K562 (cell line): ENCODE data around the gene BRCA1. TPM values are rescaled to one million over a fixed set of nuclear protein-coding genes. Genes with fewer than 3 reads are reported as not detected.

ENCODE experiments used
- ATAC-seq: fragments of 200-7000 bp; cut with Tn5 transposase; 3 replicates; pipeline ENCODE4 v1.9.1; 2020; ENCODE audit warnings: moderate library complexity
- BruUV-seq: library from RNA; stranded (reverse); fragments of 400-500 nt; replicated peaks from 2 replicates; lab custom pipeline; 2021; lab: Mats Ljungman, UMichigan
- CTCF ChIA-PET: fragments of 300-600 bp; formaldehyde crosslinking; extraction: SDS; loops from one replicate; lab custom pipeline; 2021; ENCODE audit warnings: low intra/inter-chr PET ratio; lab: Yijun Ruan, JAX
- POLR2A ChIA-PET: fragments of 300-600, 350-650 bp; sonication (Branson Sonifier 250); formaldehyde crosslinking; extraction: SDS; loops from one replicate; lab custom pipeline; 2021; ENCODE audit warnings: antibody characterized with exemption, inconsistent platforms; lab: Yijun Ruan, JAX
- DNase-seq, 4 experiments: peaks; one replicate each; pipeline versions ENCODE4 v3.0.0 to v3.0.0-alpha.2; 2011 to 2018; ENCODE audit warnings: low spot score in 3 of 4, mixed read lengths in 3 of 4; ENCODE audit errors: extremely low read depth in 1 of 4
- FAIRE-seq: peaks from 2 replicates; lab custom pipeline; 2011; peaks lifted over from hg19 to GRCh38; lab: Jason Lieb, UNC
- H2AFZ ChIP-seq: 2 replicates; pipeline ENCODE4 v1.6.0; 2011; ENCODE audit warnings: low read depth, low read length, control low read depth, inconsistent platforms
- H3K27ac ChIP-seq: fragments of 200-600 bp; 3 replicates; pipeline ENCODE4 v1.8.0; 2011; ENCODE audit warnings: low read depth, mild to moderate bottlenecking, control low read depth, inconsistent platforms, low read length, moderate library complexity, mixed read lengths; ENCODE audit errors: extremely low read depth
- H3K27me3 ChIP-seq, 2 experiments: fragments of 300-600 bp in 1 of 2; 2 replicates in 1 of 2; 3 replicates in 1 of 2; pipeline versions ENCODE4 v1.6.0 to v1.8.0; 2011; ENCODE audit warnings: inconsistent platforms in 2 of 2, low read length in 2 of 2, mild to moderate bottlenecking in 1 of 2, mixed read lengths in 1 of 2, moderate library complexity in 1 of 2; ENCODE audit not compliant: control insufficient read depth in 2 of 2, insufficient read depth in 2 of 2
- H3K36me3 ChIP-seq: fragments of 300-600 bp; 3 replicates; pipeline ENCODE4 v1.8.0; 2011; ENCODE audit warnings: mild to moderate bottlenecking, low read length, inconsistent platforms; ENCODE audit not compliant: control insufficient read depth, insufficient read depth
- H3K4me1 ChIP-seq, 2 experiments: fragments of 200-600 bp in 1 of 2; replicated peaks in 1 of 2; 2 replicates in 1 of 2; 3 replicates in 1 of 2; pipeline versions ENCODE4 v1.5.1 to v1.8.0; 2011; ENCODE audit warnings: inconsistent platforms in 2 of 2, low read length in 2 of 2, mild to moderate bottlenecking in 1 of 2, mixed read lengths in 1 of 2, moderate library complexity in 1 of 2; ENCODE audit not compliant: control insufficient read depth in 2 of 2, insufficient read depth in 2 of 2
- H3K4me2 ChIP-seq: 2 replicates; pipeline ENCODE4 v1.6.1; 2011; ENCODE audit warnings: low read length, control low read depth, inconsistent platforms, mixed read lengths; ENCODE audit not compliant: insufficient read depth
- H3K4me3 ChIP-seq: fragments of 200-600 bp; sonication (generic), shearing (Covaris generic); 2 replicates; pipeline ENCODE4 v1.5.1; 2016; ENCODE audit warnings: control low read depth, inconsistent platforms
- H3K79me2 ChIP-seq: fragments of 200-600 bp; 3 replicates; pipeline ENCODE4 v1.8.0; 2011; ENCODE audit warnings: low read length, inconsistent platforms; ENCODE audit not compliant: control insufficient read depth, insufficient read depth
- H3K9ac ChIP-seq, 2 experiments: 2 replicates each; pipeline versions ENCODE4 v1.6.0 to v1.6.1; 2011; ENCODE audit warnings: low read depth in 2 of 2, low read length in 2 of 2, control low read depth in 1 of 2, inconsistent platforms in 1 of 2, mild to moderate bottlenecking in 1 of 2, mixed read lengths in 1 of 2; ENCODE audit not compliant: insufficient read depth in 1 of 2
- H3K9me1 ChIP-seq: one replicate; pipeline ENCODE4 v1.6.0; 2011; ENCODE audit warnings: inconsistent platforms, mild to moderate bottlenecking, low read length, moderate library complexity; ENCODE audit not compliant: control insufficient read depth, insufficient read depth
- H3K9me3 ChIP-seq: replicated peaks from 2 replicates; pipeline ENCODE4 v1.5.1; 2011; ENCODE audit warnings: low read depth, low read length, inconsistent platforms; ENCODE audit not compliant: control insufficient read depth, insufficient read depth
- H4K20me1 ChIP-seq: replicated peaks from 2 replicates; pipeline ENCODE4 v1.6.1; 2011; ENCODE audit warnings: low read length, inconsistent platforms, mixed read lengths; ENCODE audit not compliant: control insufficient read depth, insufficient read depth
- BMI1 ChIP-seq: fragments of 150-350 bp; IDR thresholded peaks from 2 replicates; pipeline ENCODE4 v1.6.1; 2014; ENCODE audit warnings: low read length
- NCOA1 ChIP-seq: fragments of 450-650 bp; IDR thresholded peaks from 2 replicates; pipeline ENCODE4 v1.6.1; 2016; ENCODE audit warnings: low read depth
- ZNF24 ChIP-seq: fragments of 450-650 bp; IDR thresholded peaks from 2 replicates; pipeline ENCODE4 v1.6.1; 2016
- ZNF778 ChIP-seq: fragments of 450-650 bp; formaldehyde crosslinking; IDR thresholded peaks from 2 replicates; pipeline ENCODE4 v1.4.0; 2020; ENCODE audit warnings: mild to moderate bottlenecking, moderate library complexity
- WGBS: fragments of 100-300 bp; shearing (Covaris generic); methylation state at CpG from one replicate; pipeline ENCODE4 v1.1.6; 2016; ENCODE audit warnings: low coverage, mixed read lengths; ENCODE audit not compliant: insufficient coverage; ENCODE audit errors: missing lambda C conversion rate; 5-methylcytosine and 5-hydroxymethylcytosine counted together
- in situ Hi-C: fragments of 300-500 bp; cut with MboI; formaldehyde crosslinking; loops from 4 replicates; pipeline ENCODE4 v1.15.0; 2018; ENCODE audit warnings: inconsistent platforms, mixed read lengths
- intact Hi-C: fragments of 100-400 bp; cut with micrococcal nuclease; formaldehyde crosslinking; loops from 2 replicates; pipeline ENCODE4 v1.14.2; 2022
- polyA plus RNA-seq, 8 experiments: library from polyadenylated mRNA; depleted of rRNA in 4 of 8; stranded (reverse) in 5 of 8; unstranded in 3 of 8; fragments of >200 nt; fragmentation: Nextera tagmentation in 2 of 8; fragmentation: Illumina TruSeq in 1 of 8; extraction: Ambion mirVana in 2 of 8; extraction: Trizol in 1 of 8; gene quantifications; 2 replicates each; pipeline versions ENCODE4 v1.2.1 to v1.2.3, GENCODE V29; 2011 to 2014; ENCODE audit warnings: inconsistent platforms in 1 of 8, missing spikeins in 1 of 8
- total RNA-seq, 7 experiments: library from RNA; depleted of rRNA in 6 of 7; stranded (reverse); fragments of >200 nt in 6 of 7; fragmentation: Illumina TruSeq in 2 of 7; extraction: Trizol in 2 of 7; gene quantifications; 2 replicates each; pipeline versions ENCODE4 v1.2.1 to v1.2.3, GENCODE V29; 2011 to 2021; ENCODE audit warnings: low replicate concordance in 1 of 7
- TF ChIP-seq, protein P1 (sequence below), 3 experiments: fragments of 200-800 bp in 1 of 3; fragments of 250-450 bp in 1 of 3; fragments of 450-650 bp in 1 of 3; sonication (Bioruptor Pico) in 1 of 3; sonication (Bioruptor generic) in 1 of 3; formaldehyde crosslinking in 1 of 3; IDR thresholded peaks; 2 replicates each; pipeline versions ENCODE4 v1.6.1 to v1.8.0; 2016 to 2022; ENCODE audit warnings: mild to moderate bottlenecking in 2 of 3, missing genetic modification characterization in 2 of 3, missing compliant biosample characterization in 1 of 3, moderate library complexity in 1 of 3
- TF ChIP-seq, protein P2 (sequence below): sonication (generic); formaldehyde crosslinking; IDR thresholded peaks from 2 replicates; pipeline ENCODE4 v1.8.0; 2022; ENCODE audit warnings: missing genetic modification reagents, mild to moderate bottlenecking, borderline replicate concordance
- TF ChIP-seq, protein P3 (sequence below): fragments of 250-450 bp; sonication (Bioruptor Pico); IDR thresholded peaks from 2 replicates; pipeline ENCODE4 v1.8.0; 2022; ENCODE audit warnings: inconsistent platforms

The BRCA1 gene
- total and polyA plus RNA-seq, 9 of the 15 experiments (the other 6 are each of a cell fraction or from before 2014, with no cell fraction given): 25.9 to 95.3 (median 62.3) TPM

DNA sequence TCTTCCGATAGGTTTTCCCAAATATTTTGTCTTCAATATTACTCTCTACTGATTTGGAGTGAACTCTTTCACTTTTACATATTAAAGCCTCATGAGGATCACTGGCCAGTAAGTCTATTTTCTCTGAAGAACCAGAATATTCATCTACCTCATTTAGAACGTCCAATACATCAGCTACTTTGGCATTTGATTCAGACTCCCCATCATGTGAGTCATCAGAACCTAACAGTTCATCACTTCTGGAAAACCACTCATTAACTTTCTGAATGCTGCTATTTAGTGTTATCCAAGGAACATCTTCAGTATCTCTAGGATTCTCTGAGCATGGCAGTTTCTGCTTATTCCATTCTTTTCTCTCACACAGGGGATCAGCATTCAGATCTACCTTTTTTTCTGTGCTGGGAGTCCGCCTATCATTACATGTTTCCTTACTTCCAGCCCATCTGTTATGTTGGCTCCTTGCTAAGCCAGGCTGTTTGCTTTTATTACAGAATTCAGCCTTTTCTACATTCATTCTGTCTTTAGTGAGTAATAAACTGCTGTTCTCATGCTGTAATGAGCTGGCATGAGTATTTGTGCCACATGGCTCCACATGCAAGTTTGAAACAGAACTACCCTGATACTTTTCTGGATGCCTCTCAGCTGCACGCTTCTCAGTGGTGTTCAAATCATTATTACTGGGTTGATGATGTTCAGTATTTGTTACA lies 30.9 kb downstream of the BRCA1 start:
- TF ChIP-seq ZNF24: no peak
- TF ChIP-seq NCOA1: no peak
- TF ChIP-seq, protein P1, sequence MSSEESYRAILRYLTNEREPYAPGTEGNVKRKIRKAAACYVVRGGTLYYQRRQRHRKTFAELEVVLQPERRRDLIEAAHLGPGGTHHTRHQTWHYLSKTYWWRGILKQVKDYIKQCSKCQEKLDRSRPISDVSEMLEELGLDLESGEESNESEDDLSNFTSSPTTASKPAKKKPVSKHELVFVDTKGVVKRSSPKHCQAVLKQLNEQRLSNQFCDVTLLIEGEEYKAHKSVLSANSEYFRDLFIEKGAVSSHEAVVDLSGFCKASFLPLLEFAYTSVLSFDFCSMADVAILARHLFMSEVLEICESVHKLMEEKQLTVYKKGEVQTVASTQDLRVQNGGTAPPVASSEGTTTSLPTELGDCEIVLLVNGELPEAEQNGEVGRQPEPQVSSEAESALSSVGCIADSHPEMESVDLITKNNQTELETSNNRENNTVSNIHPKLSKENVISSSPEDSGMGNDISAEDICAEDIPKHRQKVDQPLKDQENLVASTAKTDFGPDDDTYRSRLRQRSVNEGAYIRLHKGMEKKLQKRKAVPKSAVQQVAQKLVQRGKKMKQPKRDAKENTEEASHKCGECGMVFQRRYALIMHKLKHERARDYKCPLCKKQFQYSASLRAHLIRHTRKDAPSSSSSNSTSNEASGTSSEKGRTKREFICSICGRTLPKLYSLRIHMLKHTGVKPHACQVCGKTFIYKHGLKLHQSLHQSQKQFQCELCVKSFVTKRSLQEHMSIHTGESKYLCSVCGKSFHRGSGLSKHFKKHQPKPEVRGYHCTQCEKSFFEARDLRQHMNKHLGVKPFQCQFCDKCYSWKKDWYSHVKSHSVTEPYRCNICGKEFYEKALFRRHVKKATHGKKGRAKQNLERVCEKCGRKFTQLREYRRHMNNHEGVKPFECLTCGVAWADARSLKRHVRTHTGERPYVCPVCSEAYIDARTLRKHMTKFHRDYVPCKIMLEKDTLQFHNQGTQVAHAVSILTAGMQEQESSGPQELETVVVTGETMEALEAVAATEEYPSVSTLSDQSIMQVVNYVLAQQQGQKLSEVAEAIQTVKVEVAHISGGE (CRISPR knock-in tag; IDR thresholded peaks at IDR 0.05): no peak
- TF ChIP-seq, protein P2, sequence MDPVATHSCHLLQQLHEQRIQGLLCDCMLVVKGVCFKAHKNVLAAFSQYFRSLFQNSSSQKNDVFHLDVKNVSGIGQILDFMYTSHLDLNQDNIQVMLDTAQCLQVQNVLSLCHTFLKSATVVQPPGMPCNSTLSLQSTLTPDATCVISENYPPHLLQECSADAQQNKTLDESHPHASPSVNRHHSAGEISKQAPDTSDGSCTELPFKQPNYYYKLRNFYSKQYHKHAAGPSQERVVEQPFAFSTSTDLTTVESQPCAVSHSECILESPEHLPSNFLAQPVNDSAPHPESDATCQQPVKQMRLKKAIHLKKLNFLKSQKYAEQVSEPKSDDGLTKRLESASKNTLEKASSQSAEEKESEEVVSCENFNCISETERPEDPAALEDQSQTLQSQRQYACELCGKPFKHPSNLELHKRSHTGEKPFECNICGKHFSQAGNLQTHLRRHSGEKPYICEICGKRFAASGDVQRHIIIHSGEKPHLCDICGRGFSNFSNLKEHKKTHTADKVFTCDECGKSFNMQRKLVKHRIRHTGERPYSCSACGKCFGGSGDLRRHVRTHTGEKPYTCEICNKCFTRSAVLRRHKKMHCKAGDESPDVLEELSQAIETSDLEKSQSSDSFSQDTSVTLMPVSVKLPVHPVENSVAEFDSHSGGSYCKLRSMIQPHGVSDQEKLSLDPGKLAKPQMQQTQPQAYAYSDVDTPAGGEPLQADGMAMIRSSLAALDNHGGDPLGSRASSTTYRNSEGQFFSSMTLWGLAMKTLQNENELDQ (CRISPR knock-in tag): no peak
- TF ChIP-seq ZNF778 (CRISPR knock-in tag): no peak
- no peak for TF ChIP-seq BMI1
- TF ChIP-seq, protein P3, sequence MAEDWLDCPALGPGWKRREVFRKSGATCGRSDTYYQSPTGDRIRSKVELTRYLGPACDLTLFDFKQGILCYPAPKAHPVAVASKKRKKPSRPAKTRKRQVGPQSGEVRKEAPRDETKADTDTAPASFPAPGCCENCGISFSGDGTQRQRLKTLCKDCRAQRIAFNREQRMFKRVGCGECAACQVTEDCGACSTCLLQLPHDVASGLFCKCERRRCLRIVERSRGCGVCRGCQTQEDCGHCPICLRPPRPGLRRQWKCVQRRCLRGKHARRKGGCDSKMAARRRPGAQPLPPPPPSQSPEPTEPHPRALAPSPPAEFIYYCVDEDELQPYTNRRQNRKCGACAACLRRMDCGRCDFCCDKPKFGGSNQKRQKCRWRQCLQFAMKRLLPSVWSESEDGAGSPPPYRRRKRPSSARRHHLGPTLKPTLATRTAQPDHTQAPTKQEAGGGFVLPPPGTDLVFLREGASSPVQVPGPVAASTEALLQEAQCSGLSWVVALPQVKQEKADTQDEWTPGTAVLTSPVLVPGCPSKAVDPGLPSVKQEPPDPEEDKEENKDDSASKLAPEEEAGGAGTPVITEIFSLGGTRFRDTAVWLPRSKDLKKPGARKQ (CRISPR knock-in tag): no peak
- TF ChIP-seq, all 486 proteins: peak for 0
- in situ Hi-C loops (loop anchor here (10.0 kb wide), 1 partner anchor 221 kb away; no protein-coding TSS in a partner anchor), intact Hi-C loops (no loop called here)
- Histone ChIP-seq H3K27ac (no peak overlapping the region), H3K9ac (no peak overlapping the region), H3K79me2 (no peaks in the 10 kb centered on the region), H4K20me1 (no peaks in the 10 kb centered on the region), H3K9me3 (no peaks in the 10 kb centered on the region), H3K27me3 (no peaks in the 10 kb centered on the region), H3K9me1 (no peaks in the 10 kb centered on the region), H2AFZ (no peak overlapping the region), H3K4me3 (no peak overlapping the region), H3K36me3 (peaks cover 88% of the 10 kb centered on the region), H3K4me2 (no peak overlapping the region), H3K4me1 (no peaks in the 10 kb centered on the region)
- POLR2A ChIA-PET: no interaction called here
- FAIRE-seq (no peak), ATAC-seq (no peak), DNase-seq (no peak)
- BruUV-seq: no TSS peak
- CTCF ChIA-PET: no interaction called here
- 89% methylated on average over 4 of the region's 4 CpGs for WGBS
